Measurements from ENCODE around the gene RNF114.

The RNF114 gene

GRCh38 chr20:49935746-49936152, 448 bp upstream of the RNF114 start:
- peak overlapping the region; percentile 98 for H3K4me3 Mint-ChIP-seq
- H3K27me3 Mint-ChIP-seq (ENCODE audit: low read depth, poor library complexity) = peaks cover 3% of the 10 kb centered on the region
- peaks cover 18% of the 10 kb centered on the region for H3K36me3 Mint-ChIP-seq (ENCODE audit: low read depth)

GRCh38 chr20:49937027-49937929, 1.1 kb downstream of the RNF114 start:
- Mint-ChIP-seq H3K36me3 (ENCODE audit: low read depth) (peaks cover 31% of the 10 kb centered on the region), H3K27ac (peak overlapping the region; percentile 92), H3K9me3 (no peaks in the 10 kb centered on the region), H3K4me3 (peak overlapping the region; percentile 98), H3K27me3 (ENCODE audit: low read depth, poor library complexity) (peaks cover 3% of the 10 kb centered on the region), H3K4me1 (peaks cover 50% of the 10 kb centered on the region)
- no peak for TF ChIP-seq CTCF (IDR thresholded peaks at IDR 0.05)
- no peak for DNase-seq

More at GRCh38 chr20:49935746-49936152, 448 bp upstream of the RNF114 start:
- no peak overlapping the region for H3K27ac Mint-ChIP-seq
- DNase-seq = no peak
- H3K9me3 Mint-ChIP-seq = no peaks in the 10 kb centered on the region
- TF ChIP-seq CTCF (IDR thresholded peaks at IDR 0.05) = no peak
- H3K4me1 Mint-ChIP-seq = peaks cover 42% of the 10 kb centered on the region

- no peak for TF ChIP-seq CTCF (IDR thresholded peaks at IDR 0.05)
Observed at GRCh38 chr20:49938173-49939163, 2.3 kb downstream of the RNF114 start.

GRCh38 chr20:49941456-49941855, 5.3 kb downstream of the RNF114 start:
- Mint-ChIP-seq H3K4me3 (no peak overlapping the region), H3K36me3 (ENCODE audit: low read depth) (peaks cover 60% of the 10 kb centered on the region), H3K4me1 (peaks cover 46% of the 10 kb centered on the region), H3K27ac (peak overlapping the region; percentile 92), H3K27me3 (ENCODE audit: low read depth, poor library complexity) (no peaks in the 10 kb centered on the region), H3K9me3 (no peaks in the 10 kb centered on the region)
- TF ChIP-seq CTCF (IDR thresholded peaks at IDR 0.05) = no peak
- DNase-seq = no peak

More at GRCh38 chr20:49938173-49939163, 2.3 kb downstream of the RNF114 start:
- no peaks in the 10 kb centered on the region for H3K9me3 Mint-ChIP-seq
- peak; percentile 14 for DNase-seq
- peaks cover 50% of the 10 kb centered on the region for H3K4me1 Mint-ChIP-seq
- peak overlapping the region; percentile 71 for H3K27ac Mint-ChIP-seq
- no peaks in the 10 kb centered on the region for H3K27me3 Mint-ChIP-seq (ENCODE audit: low read depth, poor library complexity)
- peaks cover 37% of the 10 kb centered on the region for H3K36me3 Mint-ChIP-seq (ENCODE audit: low read depth)
- peak overlapping the region; percentile 98 for H3K4me3 Mint-ChIP-seq

- TF ChIP-seq CTCF (IDR thresholded peaks at IDR 0.05) = no peak
- H3K4me3 Mint-ChIP-seq = no peak overlapping the region
- peaks cover 38% of the 10 kb centered on the region for H3K4me1 Mint-ChIP-seq
- no peaks in the 10 kb centered on the region for H3K9me3 Mint-ChIP-seq
- H3K27me3 Mint-ChIP-seq (ENCODE audit: low read depth, poor library complexity) = no peaks in the 10 kb centered on the region
- peaks cover 68% of the 10 kb centered on the region for H3K36me3 Mint-ChIP-seq (ENCODE audit: low read depth)
- no peak for DNase-seq
- H3K27ac Mint-ChIP-seq = no peak overlapping the region
Observed at GRCh38 chr20:49942303-49942702, 6.1 kb downstream of the RNF114 start.
